ENCODE measurements around the gene LINC00237.

- TF ChIP-seq, protein P1, sequence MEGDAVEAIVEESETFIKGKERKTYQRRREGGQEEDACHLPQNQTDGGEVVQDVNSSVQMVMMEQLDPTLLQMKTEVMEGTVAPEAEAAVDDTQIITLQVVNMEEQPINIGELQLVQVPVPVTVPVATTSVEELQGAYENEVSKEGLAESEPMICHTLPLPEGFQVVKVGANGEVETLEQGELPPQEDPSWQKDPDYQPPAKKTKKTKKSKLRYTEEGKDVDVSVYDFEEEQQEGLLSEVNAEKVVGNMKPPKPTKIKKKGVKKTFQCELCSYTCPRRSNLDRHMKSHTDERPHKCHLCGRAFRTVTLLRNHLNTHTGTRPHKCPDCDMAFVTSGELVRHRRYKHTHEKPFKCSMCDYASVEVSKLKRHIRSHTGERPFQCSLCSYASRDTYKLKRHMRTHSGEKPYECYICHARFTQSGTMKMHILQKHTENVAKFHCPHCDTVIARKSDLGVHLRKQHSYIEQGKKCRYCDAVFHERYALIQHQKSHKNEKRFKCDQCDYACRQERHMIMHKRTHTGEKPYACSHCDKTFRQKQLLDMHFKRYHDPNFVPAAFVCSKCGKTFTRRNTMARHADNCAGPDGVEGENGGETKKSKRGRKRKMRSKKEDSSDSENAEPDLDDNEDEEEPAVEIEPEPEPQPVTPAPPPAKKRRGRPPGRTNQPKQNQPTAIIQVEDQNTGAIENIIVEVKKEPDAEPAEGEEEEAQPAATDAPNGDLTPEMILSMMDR (IDR thresholded peaks at IDR 0.05) = no peak
- no peak for TF ChIP-seq EP300 (IDR thresholded peaks at IDR 0.05)
- TF ChIP-seq POLR2A (IDR thresholded peaks at IDR 0.05) = no peak
Measured at GRCh38 chr20:21067255-21067654, 38.9 kb downstream of the LINC00237 start.

All from sigmoid colon (tissue), 4 donors.